T-helper 1 cell (primary cell): Measurements from ENCODE around the gene PTPRT.
"Not testable (repeated sequence)": the region's sequence is repeated elsewhere in the genome, so short reads cannot be mapped to it uniquely, and the experiment has no call there.

Experiments
- DNase-seq, 5 donors: peaks; one replicate each; pipeline ENCODE4 v3.0.0-alpha.2; 2012 to 2020

PTPRT gene

GRCh38 chr20:42258564-42259302, 931.0 kb downstream of the PTPRT start:
- no peak for DNase-seq

GRCh38 chr20:42255821-42256220, 933.9 kb downstream of the PTPRT start:
- no peak for DNase-seq

GRCh38 chr20:42254673-42255072, 935.0 kb downstream of the PTPRT start:
- DNase-seq, result no peak

- no peak for DNase-seq
Measured at GRCh38 chr20:42252116-42252515, 937.6 kb downstream of the PTPRT start.

DNA sequence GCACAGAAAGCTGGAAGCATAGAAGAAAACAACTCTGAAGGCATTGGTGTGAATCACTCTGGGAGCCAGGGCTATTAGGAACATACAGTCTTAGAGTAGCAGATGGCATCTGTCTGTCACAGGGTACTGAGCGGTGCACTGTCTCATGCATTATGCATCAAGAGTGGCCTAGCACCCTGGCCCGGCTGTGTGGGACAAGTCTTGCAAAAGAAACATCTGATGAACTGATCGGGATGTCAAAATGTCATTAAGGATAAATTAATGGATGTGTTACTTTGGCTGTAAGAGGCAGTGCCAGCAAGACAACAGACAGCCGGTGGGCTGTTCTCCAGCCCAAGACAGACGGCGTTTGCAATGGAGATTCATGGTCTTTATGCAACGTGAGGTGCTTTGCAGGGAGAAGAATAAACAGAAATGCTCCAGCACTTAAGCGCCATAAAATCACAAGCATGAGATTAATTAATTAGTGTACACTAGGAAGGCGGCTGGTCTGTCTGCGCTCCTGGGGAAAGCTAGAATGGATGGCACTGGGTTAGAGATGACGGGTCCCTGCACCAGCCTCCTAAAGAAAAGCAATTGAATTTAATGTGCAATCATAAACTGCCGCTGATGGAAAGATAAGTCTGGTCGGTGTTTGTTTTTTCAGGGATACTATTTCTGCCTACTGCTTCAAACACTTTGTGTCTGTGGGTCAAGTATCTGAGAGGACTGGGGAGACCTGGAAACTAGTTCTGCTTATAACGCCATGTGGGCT, 970.9 kb downstream of the PTPRT start:
- no peak for DNase-seq

DNA sequence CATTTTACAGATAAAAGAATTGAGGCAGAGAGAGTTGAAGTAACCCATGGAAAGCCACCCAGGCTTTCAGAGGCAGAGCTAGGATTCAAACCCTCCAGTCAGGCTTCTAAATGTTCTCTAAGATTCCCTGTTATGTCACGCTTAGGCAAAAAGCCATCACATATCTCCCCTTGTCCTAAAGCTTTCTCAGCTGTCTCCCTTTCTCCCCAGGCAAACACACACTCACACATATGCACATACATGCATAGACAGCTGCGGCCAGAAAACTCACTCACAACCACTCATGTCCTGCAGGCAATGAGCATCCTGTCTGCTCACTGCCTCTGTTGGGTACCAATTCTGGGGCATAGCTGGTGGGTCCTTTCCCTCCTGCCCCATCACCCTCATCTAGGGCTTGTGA, 975.6 kb downstream of the PTPRT start:
- DNase-seq, result no peak

DNA sequence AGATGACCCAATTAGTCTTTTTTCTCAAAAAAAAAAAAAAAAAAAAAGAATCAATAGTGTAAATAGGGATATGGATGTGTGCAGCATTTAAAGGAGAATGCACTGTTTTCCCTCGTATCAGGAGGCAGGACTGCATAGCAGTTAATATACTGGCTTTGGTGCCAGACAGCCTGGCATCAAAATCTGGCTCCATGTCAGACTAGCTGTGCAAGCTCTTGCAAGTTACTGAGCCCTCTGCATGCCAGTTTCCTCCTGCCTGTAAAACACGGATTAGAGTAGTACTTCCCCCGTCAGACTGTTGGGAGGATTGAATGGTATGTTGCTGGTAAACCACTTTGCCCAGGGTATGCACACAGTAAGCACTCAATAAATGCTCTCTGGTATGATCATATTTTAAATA, 977.3 kb downstream of the PTPRT start:
- DNase-seq, result no peak

DNA sequence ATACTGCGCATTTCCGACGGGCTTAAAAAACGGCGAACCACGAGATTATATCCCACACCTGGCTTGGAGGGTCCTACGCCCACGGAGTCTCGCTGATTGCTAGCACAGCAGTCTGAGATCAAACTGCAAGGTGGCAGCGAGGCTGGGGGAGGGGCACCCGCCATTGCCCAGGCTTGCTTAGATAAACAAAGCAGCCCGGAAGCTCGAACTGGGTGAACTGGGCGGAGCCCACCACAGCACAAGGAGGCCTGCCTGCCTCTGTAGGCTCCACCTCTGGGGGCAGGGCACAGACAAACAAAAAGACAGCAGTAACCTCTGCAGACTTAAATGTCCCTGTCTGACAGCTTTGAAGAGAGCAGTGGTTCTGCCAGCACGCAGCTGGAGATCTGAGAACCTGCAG, 983.1 kb downstream of the PTPRT start:
- DNase-seq, result not testable (repeated sequence)

DNA sequence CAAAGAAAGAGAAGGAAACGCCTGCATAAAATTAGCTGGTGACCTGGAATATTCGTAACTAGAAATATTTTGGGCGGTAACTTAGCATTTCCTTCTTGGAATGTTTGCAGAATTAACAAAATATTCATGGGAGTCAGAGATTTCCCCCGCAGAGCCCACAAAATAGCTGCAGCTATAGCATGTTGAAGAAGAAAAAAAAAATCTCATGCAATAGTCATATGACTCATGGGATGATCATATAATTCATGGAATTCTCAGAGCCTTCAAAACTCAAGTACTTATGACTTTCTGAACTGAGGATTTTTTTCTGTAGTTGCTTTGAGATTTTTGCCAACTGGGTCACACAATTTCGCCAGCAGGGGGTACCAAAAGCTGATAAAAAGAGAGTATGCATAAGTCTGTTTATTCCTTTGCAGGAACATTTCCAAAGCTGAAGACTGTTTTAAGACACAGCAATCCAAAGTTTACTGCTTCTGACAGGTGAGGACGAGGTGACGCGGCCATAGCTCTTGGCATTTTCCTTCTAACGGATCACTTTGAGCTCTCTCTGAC, 985.5 kb downstream of the PTPRT start:
- DNase-seq, result no peak

DNA sequence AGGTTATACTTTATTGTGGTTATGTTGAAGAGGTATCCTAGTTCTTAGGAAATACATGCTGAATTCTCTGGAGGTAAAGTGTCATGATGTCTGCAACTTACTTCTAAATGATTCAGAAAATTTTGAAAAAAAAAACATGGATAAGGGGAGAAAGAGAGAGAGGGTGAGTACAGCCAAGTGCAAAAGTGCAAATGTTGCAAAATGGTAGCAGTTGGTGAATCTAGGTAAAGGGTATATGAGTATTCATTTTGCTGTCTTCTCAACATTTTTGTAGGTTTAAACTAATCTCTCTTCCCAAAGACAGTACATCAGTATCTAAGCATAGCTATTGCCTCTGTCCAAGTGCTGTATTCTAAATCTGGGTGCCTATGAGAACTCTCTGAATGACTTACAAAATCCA, 992.1 kb downstream of the PTPRT start:
- DNase-seq, result no peak

DNA sequence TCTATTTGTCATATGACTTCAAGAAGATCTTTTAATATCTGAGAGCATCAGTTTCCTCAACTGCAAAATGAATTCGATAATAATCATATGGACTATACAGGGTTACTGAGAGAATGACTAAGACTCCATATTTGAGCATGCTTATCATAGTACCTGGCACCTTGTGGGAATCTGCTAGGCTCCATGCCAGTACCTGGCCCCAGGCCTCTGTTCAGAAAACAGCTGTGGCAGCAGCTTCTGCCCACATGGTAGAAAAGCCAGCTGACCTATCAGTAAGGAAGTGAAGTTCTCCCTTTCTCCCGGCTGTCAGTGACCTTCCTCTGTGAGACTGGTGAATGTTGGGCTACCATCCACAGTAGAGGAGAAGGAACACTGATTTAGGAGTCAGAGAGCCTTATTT, 996.6 kb downstream of the PTPRT start:
- DNase-seq, result no peak

- DNase-seq, result no peak
Measured at GRCh38 chr20:42192321-42192720, 997.4 kb downstream of the PTPRT start.

DNA sequence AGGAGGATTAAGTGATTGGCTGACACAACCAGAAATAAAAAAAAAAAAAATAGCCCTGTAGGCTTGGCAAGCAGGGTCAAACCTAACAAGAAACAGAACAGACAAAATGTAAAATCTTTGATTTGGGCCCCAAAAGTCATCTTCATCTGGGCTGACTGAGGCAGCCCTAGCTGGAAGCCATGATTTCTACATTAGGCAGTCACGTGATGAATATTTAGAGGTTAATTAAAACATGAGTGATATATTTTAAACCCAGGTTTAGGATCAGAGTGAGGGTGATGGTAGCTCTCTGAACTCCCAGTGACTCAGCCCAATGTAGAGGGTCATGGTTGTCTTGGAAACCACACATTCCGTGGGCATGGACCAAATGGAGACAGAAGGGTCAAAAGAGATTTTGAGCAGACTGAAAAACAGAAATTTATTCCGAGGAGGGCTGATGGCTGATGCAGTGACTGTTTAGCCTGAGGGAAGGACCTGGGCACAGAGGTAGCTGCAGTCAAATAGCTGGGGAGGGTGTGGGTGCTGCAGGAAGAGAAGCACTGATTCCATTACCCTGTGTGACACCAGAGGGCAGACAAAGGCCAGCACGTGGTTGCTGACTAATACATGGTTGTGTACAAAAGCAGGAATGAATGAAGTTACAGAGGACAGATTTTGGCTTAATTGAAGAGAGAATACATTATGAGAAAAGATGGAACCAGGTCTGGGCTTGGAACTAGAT, 998.4 kb downstream of the PTPRT start:
- DNase-seq, result no peak

DNA sequence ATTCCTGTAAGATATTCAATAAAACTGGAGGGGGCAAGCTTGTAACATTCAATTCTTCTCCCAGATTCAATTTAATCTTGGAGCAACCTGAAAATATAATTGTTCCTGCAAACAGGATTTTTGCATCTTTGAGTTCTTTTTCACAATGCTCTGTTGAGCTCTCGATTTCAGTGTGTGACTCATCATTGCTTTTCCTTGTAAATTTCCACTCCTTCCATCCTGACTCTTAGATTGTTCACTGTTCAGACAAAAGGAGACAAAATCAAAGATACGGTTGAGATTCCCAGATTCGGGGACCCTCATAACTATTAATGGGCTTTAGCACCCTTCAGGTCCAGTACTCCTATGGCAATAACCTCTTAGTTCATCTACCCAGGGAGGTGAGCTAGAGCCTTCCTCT, 999.6 kb downstream of the PTPRT start:
- DNase-seq, result no peak

GRCh38 chr20:42186337-42186736, 1003.4 kb downstream of the PTPRT start:
- no peak for DNase-seq

DNA sequence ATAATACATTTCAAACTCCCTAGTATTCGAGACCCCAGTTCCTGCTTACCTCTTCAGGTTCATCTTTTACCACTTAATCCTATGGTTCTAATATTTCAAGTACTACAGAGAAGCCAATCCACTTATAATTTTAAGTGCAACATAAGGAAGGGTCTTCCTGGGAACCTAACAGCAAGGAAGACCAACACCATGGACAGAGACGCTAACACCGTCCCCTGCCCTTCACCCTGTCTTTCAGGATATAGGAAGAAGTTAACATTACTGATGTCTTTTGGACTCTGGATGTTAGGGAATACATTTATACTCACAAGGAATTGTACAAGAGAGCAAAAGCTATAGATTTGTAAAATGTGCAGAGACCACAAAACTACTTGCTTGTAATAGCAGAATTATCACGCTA, 1006.6 kb downstream of the PTPRT start:
- no peak for DNase-seq

DNA sequence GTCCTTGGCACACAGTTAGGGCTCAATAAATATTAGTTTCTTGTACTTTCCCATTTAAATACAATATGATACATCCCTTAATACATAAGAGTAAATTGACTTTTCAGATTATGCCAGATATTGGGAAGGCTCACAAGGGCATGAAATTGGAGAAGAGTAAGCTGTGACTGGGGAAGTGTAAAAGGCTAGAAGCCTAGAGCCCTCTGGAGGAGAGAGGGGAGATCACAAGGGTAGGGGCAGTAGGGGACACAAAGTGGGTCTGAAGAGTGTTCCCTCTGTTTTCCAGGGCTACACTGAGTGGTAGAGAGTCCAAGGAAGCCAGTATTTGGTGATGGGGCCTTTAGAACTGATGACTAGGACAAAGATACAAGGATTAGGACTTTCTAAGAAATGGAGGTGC, 1008.6 kb downstream of the PTPRT start:
- DNase-seq, result no peak

DNA sequence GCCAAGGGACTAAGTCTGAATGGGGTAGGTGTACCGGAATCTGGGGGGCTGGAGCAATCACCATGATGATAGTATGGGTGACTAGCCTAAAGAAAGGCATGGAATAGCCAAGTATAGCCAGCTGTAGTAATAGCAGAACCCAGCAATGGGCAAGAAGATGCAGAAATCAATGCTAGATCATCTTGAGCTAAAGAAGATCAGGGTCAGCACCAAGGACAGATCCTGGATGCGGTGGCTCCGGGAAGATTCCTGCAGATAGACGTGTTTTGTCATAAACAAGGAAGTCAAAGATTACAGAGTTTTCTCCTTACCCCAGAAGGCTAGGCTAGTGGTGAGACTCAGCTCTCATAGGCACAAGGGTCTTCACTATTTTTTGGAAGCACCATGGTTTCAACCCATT, 1009.9 kb downstream of the PTPRT start:
- no peak for DNase-seq

- no peak for DNase-seq
Measured at GRCh38 chr20:42173440-42173839, 1016.3 kb downstream of the PTPRT start.

DNA sequence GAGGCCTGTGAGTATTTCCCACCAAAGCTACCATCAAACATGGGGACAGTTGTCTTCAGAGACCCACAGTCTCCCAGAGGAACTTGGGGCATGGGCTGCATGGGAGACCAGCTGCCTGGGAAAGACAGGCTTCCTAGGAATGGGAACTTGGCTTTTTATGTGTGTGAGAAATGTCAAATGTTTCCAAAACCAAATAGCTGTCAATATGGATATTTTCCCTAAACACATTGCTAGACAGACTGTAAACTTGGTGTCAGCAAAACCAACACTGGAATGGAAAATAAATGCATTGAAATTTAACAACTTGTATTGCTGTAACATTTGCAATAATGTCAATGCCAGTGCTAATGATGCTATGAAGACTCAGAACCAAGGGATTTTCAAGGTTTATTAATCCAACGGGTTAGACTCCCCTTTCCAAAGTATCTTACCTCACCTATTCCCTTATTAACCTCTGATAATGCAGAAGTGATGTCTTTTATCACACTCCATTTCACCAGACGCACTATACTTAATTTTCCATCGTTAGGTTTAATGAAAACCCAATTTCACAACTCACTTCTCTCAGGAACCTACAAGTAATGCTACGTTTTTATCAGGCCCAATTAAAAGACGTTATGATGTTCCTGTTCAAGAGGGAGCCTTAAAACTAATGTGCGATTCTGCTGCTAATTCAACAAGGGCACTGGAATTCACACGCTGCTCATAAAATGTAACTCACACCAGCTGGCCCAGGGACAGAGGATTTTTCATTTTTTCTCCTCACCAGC, 1025.4 kb downstream of the PTPRT start:
- DNase-seq, result no peak

DNA sequence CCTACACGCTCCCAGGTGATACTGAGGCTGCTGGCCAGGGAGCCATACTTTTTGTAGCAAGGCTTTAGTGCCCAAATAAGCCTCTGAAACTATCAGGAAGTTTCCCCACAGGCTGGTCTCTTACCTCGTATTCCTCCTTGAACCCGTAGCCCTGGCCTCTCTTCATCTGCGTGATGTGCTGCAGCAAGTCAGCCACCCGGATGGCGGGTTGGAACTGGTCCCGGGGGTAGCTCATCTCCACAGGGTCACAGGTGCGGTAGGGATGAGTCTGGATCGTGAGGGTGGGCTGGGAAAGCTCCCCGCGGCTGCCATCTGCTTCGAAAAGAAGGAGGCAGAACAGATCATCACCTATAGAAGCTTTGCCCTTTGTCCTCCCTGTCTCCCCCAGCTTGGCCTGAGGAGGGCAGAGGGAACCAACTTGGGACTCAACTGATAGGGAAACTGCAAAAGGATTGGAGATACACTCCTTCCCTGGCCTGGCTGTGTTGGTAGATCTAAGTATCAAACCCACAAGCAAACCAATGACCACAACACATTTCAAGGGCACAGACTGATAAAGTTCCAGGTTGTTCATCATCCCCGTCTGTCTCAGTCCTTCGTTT, 1028.4 kb downstream of the PTPRT start:
- DNase-seq, result no peak

- DNase-seq, result no peak
Measured at GRCh38 chr20:42159808-42160207, 1029.9 kb downstream of the PTPRT start.
